ENCODE data around the gene ZNF501. TPM values are rescaled to one million over a fixed set of nuclear protein-coding genes. Genes with fewer than 3 reads are reported as not detected.

ZNF501 gene
- total RNA-seq, 6 experiments from 2014 or later = 0.43 to 1.2 (median 0.87) TPM

DNA sequence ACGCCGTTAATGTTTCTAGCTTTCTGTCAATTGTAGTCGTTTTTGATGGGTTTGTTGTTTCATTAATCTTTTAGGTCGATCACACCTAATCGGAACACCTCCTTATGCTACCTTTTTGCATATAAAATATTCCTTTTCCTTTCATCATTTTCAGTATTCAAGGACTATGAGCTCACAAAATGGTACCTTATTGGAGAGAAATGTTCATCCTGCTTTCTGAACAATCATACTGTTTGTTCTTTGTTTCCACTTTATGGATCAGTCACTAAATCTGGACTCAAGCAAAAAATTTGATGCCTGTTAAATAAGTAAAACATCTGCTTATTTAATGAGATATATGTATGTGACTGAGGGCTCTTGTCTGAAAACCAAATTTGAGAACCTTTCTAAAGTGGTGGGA, 33.3 kb downstream of the ZNF501 start:
- Histone ChIP-seq H3K27me3 (no peaks in the 10 kb centered on the region), H3K36me3 (no peaks in the 10 kb centered on the region), H3K27ac (no peak overlapping the region), H3K9me3 (peaks cover 0 to 3% (median 0%) of the 10 kb centered on the region in 4 donors), H3K4me1 (peaks cover 0 to 5% (median 2%) of the 10 kb centered on the region in 4 donors), H3K4me3 (no peak overlapping the region)
- TF ChIP-seq, protein P1, sequence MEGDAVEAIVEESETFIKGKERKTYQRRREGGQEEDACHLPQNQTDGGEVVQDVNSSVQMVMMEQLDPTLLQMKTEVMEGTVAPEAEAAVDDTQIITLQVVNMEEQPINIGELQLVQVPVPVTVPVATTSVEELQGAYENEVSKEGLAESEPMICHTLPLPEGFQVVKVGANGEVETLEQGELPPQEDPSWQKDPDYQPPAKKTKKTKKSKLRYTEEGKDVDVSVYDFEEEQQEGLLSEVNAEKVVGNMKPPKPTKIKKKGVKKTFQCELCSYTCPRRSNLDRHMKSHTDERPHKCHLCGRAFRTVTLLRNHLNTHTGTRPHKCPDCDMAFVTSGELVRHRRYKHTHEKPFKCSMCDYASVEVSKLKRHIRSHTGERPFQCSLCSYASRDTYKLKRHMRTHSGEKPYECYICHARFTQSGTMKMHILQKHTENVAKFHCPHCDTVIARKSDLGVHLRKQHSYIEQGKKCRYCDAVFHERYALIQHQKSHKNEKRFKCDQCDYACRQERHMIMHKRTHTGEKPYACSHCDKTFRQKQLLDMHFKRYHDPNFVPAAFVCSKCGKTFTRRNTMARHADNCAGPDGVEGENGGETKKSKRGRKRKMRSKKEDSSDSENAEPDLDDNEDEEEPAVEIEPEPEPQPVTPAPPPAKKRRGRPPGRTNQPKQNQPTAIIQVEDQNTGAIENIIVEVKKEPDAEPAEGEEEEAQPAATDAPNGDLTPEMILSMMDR (IDR thresholded peaks at IDR 0.05) = no peak
- no peak for TF ChIP-seq POLR2A (IDR thresholded peaks at IDR 0.05)
- ATAC-seq (no peak), DNase-seq (no peak)
- WGBS (ENCODE audit: insufficient coverage, low coverage, low lambda C conversion rate, missing lambda C conversion rate) = 35% methylated on average over 5 of the region's 5 CpGs
- intact Hi-C loops (cut with DNase I) = no loop called here

- Histone ChIP-seq H3K27ac (no peak overlapping the region), H3K9me3 (peaks cover 0 to under 1% (median 0%) of the 10 kb centered on the region in 4 donors)
Measured at GRCh38 chr3:44764248-44764647, 34.8 kb downstream of the ZNF501 start.

DNA sequence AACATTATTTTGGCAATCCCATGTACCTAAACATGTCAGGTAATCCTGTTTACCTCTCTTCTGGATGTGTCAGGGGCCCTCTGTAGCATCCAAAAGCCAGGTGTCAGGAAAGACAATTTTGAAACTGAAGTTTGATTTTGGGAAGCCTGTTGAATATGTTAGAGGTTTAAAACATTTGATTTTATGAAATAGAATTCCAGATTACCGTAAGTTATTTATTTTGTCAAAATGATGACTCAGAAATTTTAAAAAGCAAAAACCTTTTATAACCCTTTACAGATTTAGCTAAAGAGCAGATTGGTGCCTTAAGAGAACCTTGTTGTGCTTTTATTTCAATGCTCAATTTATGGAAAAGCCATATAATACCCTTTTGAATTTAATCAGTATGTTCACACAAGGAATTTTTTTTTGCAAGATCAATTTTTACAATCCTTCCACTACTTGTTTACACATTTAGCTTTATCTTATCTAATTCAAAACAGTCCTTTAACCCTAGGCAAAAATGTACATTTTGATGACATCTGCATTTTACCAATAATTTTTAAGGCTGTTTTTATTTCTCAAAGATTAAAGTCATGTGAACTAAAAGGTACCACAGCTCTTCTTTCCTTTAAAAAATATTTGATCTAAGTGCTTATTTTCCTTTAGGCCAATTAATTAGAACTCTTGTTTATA, 42.1 kb downstream of the ZNF501 start:
- Histone ChIP-seq H3K27me3 (no peaks in the 10 kb centered on the region), H3K4me1 (no peaks in the 10 kb centered on the region), H3K9me3 (peaks cover 0 to 12% (median 0%) of the 10 kb centered on the region in 4 donors), H3K4me3 (no peak overlapping the region), H3K36me3 (no peaks in the 10 kb centered on the region), H3K27ac (no peak overlapping the region)
- DNase-seq = no peak
- TF ChIP-seq, protein P1 (IDR thresholded peaks at IDR 0.05) = no peak
- TF ChIP-seq POLR2A (IDR thresholded peaks at IDR 0.05) = no peak
- no peak for ATAC-seq
- intact Hi-C loops (cut with DNase I) = no loop called here
- 100% methylated on average over 1 of the region's 1 CpG for WGBS (ENCODE audit: insufficient coverage, low coverage, low lambda C conversion rate, missing lambda C conversion rate)

More at GRCh38 chr3:44764248-44764647, 34.8 kb downstream of the ZNF501 start:
- Histone ChIP-seq H3K27me3 (no peaks in the 10 kb centered on the region), H3K36me3 (no peaks in the 10 kb centered on the region), H3K4me3 (no peak overlapping the region), H3K4me1 (peaks cover 0 to 5% (median 2%) of the 10 kb centered on the region in 4 donors)
- TF ChIP-seq, protein P1 (IDR thresholded peaks at IDR 0.05) = no peak
- TF ChIP-seq POLR2A (IDR thresholded peaks at IDR 0.05) = no peak
- intact Hi-C loops (cut with DNase I) = no loop called here
- DNase-seq = no peak
- ATAC-seq = no peak

DNA sequence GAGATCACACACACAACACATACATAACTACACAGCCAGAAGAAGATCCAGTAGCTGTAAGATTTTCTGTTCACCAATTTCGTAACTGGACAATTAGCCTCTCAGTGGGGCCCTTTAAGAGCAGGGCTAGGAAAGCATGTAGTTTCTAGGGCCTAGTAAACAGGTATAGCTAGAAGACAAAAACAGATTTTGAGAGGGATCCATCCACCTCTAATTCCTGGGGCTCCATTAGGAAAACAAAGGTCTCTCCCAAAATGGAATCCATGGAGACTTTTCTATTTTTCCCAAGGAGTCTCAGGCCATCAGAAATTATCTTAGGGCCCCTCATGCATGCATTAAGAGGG, 42.6 kb downstream of the ZNF501 start:
- no peaks in the 10 kb centered on the region for H3K27me3 ChIP-seq
- intact Hi-C loops (cut with DNase I) = no loop called here
- no peak overlapping the region for H3K27ac ChIP-seq
- H3K36me3 ChIP-seq = no peaks in the 10 kb centered on the region
- ATAC-seq (no peak), DNase-seq (no peak)
- H3K4me3 ChIP-seq = no peak overlapping the region
- TF ChIP-seq, protein P1 (IDR thresholded peaks at IDR 0.05) = no peak
- no peak for TF ChIP-seq POLR2A (IDR thresholded peaks at IDR 0.05)
- 91% methylated on average over 1 of the region's 1 CpG for WGBS (ENCODE audit: insufficient coverage, low coverage, low lambda C conversion rate, missing lambda C conversion rate)
- H3K9me3 ChIP-seq = peaks cover 0 to 12% (median 0%) of the 10 kb centered on the region in 4 donors
- H3K4me1 ChIP-seq = no peaks in the 10 kb centered on the region
